Measurements from ENCODE around the gene HOMER3.
"Not testable (repeated sequence)": the region's sequence is repeated elsewhere in the genome, so short reads cannot be mapped to it uniquely, and the experiment has no call there.

The HOMER3 gene

GRCh38 chr19:18952364-18953003 is 11.5 kb upstream of the HOMER3 start:
- not testable (repeated sequence) for DNase-seq

DNA sequence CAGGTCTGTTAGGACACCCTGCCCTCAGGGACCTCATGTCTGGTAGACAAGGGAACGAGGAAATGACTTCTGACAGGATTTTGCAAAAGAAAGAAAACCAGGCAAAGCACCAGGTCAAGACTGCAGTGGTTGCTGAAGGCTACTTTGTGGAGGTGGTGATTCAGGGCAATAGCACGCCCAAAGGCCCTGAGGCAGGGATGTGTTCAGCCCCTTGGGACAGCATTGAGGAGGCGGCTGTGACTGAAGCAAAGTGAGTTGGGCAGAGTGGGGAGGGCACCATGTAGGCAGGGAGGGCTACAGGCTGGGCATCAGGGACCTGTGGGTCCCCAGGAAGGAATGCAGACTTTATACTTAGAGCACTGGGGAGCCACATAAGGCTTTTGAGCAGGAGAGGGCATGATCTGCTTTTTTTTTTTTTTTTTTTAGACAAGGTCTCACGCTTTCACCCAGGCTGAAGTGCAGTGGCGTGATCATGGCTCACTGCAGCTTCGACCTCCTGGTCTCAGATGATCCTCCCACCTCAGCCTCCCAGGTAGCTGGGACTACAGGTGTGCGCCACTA is 10.8 kb upstream of the HOMER3 start:
- no peak for DNase-seq

DNA sequence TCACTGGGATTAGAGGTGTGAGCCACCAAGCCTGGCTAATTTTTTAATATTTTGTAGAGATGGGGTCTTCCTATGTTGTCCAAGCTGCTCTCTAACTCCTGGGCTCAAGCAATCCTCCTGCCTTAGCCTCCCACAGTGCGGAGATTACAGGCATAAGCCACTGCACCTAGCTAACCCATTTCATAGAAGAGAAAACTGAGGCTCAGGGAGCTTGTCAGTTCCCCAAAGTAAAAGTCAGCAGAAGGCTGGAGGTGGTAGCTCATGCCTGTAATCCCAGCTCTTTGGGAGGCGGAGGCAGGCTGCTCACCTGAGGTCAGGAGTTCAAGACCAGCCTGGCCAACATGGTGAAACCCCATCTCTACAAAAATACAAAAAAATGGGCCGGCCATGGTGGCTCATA is 8.8 kb upstream of the HOMER3 start:
- DNase-seq: no peak

DNA sequence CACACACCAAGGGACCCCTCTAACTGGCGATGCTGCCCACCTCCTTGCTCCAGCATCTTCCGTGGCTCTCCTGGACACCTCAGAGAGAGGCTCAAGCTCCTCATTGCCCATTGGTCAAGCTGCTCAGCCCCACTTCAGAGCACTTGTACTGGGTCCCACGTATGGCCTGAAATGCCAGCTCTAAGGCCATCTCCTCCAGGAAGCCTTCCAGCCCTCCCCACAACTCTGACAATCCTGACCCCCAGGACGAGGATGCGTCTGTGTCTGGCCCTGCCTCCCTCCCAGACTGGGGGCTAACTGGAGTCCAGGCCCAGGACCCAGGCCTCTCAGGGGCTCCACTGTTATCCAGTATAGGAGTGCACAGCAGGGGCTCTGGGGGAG is 7.9 kb upstream of the HOMER3 start:
- DNase-seq: no peak

DNA sequence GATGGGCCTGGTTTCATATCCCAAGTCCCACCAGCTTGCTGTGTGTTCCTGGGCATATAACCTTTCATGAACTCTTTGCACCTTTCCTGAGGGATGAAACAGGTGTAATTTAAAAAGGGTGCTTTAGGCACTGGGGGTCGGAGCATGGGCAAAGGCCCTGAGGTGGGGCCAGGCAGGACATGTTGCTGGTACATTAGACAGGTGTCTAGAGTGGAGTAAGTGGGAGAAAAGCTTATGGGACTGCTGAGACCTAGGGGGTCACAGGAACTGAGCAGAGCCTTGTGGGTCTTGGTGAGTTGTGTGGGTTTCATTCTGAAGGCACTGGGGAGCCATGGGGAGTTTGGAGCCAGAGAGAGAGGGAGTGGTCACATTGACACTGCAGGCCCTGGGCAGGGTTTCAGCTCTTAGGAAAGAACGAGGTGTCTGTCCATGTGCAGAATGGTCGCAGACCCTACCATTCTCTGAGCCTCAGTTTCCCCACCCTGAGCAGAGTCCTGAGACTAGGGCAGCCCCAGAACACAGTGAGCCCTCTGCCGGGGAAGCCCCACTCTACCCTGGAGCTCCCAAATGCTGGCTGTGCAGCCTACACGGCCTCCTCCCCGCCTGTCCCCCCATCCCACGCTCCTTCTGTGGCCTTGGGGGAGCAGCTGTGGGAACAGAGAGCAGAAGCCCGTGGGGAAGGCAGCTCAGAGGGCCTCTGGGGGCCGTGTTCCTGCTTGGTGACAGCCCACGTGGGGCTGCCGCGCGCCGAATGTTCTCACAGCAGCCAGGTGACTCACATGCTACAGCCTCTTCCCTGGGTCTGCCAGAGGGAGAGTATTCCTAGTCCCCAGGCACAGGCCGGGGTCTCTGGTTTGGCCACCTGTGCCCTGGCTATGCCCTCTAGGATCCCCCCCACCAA is 7.3 kb upstream of the HOMER3 start:
- DNase-seq: no peak

DNA sequence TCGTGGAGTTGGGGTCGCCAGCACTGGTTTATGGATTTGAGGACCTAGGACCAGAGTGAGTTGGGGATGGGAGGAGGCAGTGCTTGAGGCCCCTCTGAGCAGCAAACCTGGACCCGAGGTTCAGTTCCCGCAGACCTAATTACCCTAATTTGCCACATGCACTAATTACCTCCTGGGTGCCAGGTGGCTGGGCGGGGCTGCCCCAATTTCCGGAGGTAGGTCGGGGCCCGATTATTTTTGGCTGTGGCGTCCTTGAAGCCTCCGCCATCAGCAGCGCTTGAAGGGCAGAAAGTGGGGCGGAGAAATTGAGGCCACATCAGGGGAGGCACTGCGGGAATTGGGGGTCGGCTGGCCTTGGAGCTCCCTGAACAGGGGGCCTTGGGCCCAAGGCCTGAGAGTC is 5.9 kb upstream of the HOMER3 start:
- DNase-seq: no peak

DNA sequence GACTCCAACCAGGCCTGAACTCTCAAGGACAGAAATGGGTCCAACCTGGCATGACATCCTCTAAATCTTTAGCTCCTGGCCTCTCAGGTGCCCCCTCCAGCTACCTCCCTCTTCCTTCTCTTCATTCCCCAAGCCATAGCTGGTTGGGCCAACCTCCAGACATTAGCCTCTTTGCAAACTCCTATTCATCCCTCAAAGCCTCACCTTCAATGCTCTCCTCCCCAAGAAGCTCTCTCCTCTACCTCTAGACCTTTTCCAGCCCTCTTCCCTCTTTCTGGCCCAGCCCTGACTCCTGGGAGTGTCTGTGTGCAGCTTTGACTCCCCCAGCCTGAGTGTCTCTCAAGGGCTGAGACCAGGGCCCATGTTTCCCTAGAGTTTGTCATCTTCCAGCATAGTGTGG is 5.3 kb upstream of the HOMER3 start:
- DNase-seq: no peak

- DNase-seq: no peak
These were observed 4.3 kb upstream of the HOMER3 start for GRCh38 chr19:18945297-18945696.

GRCh38 chr19:18943465-18943864 is 2.4 kb upstream of the HOMER3 start:
- DNase-seq: no peak

GRCh38 chr19:18942692-18943091 is 1.7 kb upstream of the HOMER3 start:
- no peak for DNase-seq

DNA sequence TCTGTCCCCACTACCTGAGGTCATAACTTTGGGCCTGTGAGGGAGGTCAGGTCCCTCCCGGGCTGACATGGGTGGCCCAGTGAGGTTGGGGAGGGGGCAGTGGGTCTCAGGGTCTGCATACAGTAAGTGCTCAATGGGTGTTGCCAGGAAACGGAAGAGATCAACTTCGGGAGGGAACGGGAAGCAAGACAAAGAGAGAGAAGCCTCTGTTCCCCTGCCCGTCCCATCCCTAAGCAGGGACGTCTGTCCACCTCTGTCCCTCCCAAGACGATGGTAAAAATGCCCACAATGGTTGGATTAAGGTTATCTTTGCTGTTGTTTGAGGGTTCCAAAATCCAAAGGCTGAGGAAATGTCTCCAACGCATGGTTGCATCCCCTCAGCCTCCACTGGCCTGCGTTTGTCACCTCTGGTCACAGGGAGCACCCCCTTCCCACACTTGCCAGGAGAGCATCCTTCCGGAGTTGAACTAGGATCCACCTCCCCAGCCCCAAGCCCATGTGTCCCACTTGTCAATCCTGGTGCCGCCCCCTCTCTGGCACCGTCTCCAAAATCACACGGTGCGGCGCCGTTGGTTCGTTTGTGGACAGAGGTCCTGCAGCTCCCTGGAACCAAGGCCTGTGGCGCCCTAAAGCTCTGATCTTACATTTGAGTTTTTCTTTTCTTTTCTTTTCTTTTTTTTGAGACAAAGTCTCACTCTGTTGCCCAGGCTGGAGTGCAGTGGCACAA is 774 bp upstream of the HOMER3 start:
- no peak for DNase-seq

DNA sequence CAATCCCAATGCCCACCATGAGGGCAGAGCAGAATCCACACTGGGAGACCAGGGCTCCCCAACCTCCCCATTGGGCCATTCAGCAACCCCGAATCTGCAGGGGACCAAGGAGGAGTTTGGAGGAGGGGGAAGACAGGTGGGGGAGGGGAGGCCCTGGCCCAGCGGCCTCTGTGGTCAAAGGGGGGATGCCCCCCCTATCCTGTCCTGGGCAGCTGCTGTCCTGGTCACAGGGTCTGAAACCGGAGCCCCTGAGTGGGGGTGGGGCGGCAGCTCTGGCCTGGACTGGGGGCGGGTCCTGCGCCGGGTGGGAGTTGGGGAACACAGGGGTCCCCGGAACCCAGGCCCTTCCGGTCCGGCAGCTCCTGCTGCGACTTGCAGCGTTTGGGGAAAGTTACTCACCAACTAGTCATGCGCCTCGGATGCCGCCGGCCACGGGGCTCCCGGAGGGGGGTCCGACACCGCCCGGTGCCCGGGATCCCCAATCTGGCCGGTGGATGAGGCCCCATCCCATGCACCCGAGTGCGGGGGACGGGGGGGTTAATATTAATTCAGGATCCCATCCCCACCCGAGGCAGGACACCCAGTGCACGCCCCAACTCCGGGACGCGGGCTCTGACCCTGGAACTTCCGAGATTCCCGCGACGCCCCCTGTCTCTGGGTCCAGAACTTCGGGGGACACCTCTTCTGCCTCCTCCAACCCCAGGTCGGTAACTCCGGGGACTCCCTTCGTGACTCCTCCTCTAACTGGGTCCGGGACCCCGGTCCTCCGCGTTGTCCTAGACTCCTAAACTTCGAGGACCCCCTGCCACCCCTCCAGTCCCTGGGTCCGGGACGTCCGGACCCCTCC is 872 bp downstream of the HOMER3 start:
- DNase-seq: peak in 1 of 6 experiments; percentile 24

DNA sequence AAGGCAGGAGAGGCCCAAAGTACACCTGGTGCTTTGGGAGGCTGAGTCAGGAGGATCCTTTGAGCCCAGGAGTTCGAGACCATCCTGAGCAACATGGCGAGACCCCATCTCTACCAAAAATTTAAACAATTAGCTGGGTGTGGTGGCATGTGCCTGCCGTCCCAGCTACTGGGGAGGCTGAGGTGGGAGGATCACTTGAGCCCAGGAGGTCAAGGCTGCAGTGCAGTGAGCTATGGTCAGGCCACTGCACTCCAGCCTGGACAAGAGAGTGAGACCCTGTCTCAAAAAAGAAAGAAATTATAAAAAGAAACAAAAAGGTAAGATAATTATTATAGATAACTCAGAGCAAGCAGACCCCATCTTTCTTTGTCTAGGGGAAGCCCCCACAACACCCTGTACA is 1.9 kb downstream of the HOMER3 start:
- no peak for DNase-seq

DNA sequence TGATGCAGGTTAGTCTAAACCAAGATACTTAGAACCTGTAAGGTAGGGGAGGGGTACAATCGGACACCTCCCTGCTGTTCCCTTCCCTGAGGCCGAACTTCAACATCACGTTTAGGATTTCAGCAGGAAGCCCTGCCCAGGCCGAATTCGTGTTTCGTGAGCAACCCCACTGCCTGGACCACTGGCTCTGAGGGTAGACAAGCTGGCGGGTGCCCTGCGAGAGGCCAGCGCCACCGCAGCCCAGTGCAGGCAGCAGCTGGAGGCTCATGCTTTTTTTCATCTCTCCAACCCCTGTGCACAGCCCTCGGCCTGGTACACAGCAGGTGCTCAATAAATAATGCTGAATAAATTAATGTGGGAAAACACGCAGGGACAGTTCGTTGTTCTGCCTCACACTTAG is 7.7 kb downstream of the HOMER3 start:
- DNase-seq: no peak

- peak; percentile 59 to 89 (median 83) for DNase-seq
These were observed 8.7 kb downstream of the HOMER3 start for GRCh38 chr19:18932216-18932841.

- DNase-seq: no peak
These were observed 9.5 kb downstream of the HOMER3 start for GRCh38 chr19:18931316-18932162.

DNA sequence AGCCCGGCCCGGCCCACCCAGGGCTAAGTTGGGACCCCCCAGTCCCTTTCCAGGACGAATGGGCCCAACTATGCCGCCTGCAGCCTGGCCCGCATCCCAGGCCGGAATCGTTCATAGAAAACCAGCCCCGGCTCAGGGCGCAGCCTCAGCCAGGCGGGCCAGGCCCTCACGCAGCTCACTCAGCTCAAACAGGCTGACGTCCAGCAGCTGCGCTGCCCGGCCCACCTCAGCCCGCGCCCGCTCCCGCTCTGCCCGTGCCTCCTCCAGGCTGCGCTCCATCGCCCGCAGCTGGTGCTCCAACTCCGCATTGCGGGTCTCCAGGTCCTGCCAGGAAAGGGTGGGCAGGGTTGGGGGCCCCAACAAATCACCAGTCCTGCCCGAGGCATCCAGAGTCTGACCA is 11.7 kb downstream of the HOMER3 start:
- no peak for DNase-seq

- DNase-seq: no peak
These were observed 12.8 kb downstream of the HOMER3 start for GRCh38 chr19:18928018-18928805.

DNA sequence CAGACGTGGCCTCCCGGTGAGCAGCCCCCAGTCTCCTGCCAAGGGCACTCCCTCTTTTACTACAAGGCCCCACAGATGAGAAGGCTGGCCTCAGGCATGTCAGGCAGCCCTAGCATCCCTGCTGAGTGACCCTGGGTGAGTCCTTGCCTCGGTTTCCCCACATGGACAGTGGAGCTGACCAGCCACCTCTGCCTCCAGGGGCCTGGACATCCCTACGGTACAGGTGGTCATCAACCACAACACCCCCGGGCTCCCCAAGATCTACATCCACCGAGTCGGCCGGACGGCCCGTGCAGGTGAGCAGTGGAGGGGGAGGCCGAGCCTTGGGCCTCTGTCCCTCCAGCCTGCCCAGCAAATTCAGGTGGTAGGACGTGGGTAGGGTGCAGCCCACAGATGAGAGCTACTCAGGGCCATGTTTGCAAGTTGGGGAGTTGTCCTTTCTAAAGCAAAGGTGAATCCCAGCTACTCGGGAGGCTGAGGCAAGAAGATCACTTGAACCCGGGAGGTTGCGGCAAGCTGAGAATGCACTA is 16.3 kb downstream of the HOMER3 start:
- no peak for DNase-seq
